ENCODE measurements around the gene CASP2. TPM values are rescaled to one million over a fixed set of nuclear protein-coding genes. Genes with fewer than 3 reads are reported as not detected.

The CASP2 gene
- polyA plus RNA-seq, 1 of the 3 experiments (the other 2 are of a cell fraction) = 19.7 TPM

GRCh38 chr7:143325240-143325639 is 37.1 kb downstream of the CASP2 start:
- Histone ChIP-seq H3K27me3 (ENCODE audit: insufficient read depth) (no peaks in the 10 kb centered on the region), H3F3A (replicated peaks; ENCODE audit: insufficient read depth) (no peaks in the 10 kb centered on the region), H3K4me2 (no peak overlapping the region), H3K9me2 (no peaks in the 10 kb centered on the region), H4K20me1 (ENCODE audit: insufficient read depth) (no peaks in the 10 kb centered on the region), H3K79me2 (ENCODE audit: insufficient read depth) (no peaks in the 10 kb centered on the region), H3K27ac (ENCODE audit: low read depth in 2 of 2, low read length in 1 of 2) (no peak overlapping the region), H3K4me1 (ENCODE audit: control insufficient read depth in 1 of 2, insufficient read depth in 2 of 2, low read depth in 1 of 2, low read length in 1 of 2) (peaks cover 0 to 2% of the 10 kb centered on the region in 2 experiments; a peak in 1 of 4 replicates), H3K36me3 (replicated peaks in 1 of 2; ENCODE audit: control insufficient read depth in 1 of 2, insufficient read depth in 2 of 2, low read length in 1 of 2) (no peaks in the 10 kb centered on the region), H3K9me3 (no peaks in the 10 kb centered on the region), H3K9ac (no peak overlapping the region), H3K4me3 (ENCODE audit: low read depth in 2 of 2, low read length in 1 of 2) (no peak overlapping the region), H2AFZ (ENCODE audit: low read depth) (no peak overlapping the region)
- TF ChIP-seq REST (IDR thresholded peaks at IDR 0.05; ENCODE audit: low read depth, low read length) = no peak
- TF ChIP-seq GABPA (IDR thresholded peaks at IDR 0.05; ENCODE audit: low read depth) = no peak
- TF ChIP-seq TCF12 (IDR thresholded peaks at IDR 0.05) = no peak
- TF ChIP-seq NRF1 (IDR thresholded peaks at IDR 0.05; ENCODE audit: low read depth, low read length) = no peak
- no peak for TF ChIP-seq RCOR1 (IDR thresholded peaks at IDR 0.05; ENCODE audit: low read length)
- no peak for TF ChIP-seq FOSL2 (IDR thresholded peaks at IDR 0.05; ENCODE audit: borderline replicate concordance, low read depth)
- TF ChIP-seq SIN3A (IDR thresholded peaks at IDR 0.05; ENCODE audit: borderline replicate concordance, low read depth, low read length) = no peak
- TF ChIP-seq TAF1 (IDR thresholded peaks at IDR 0.05; ENCODE audit: borderline replicate concordance, low read depth, low read length) = no peak
- TF ChIP-seq EZH2phosphoT487 (IDR thresholded peaks at IDR 0.05; ENCODE audit: borderline replicate concordance, low read depth) = no peak
- TF ChIP-seq FOXJ3 (CRISPR knock-in tag; IDR thresholded peaks at IDR 0.05) = no peak
- no peak for TF ChIP-seq RXRA (IDR thresholded peaks at IDR 0.05; ENCODE audit: borderline replicate concordance, low read depth)
- no peak for DNase-seq
- ChIA-PET CTCF (interaction anchor here (0.6 to 1.5 kb wide), 4 partner anchors 20 to 840 kb away, joined by 3 to 5 read pairs (median 3); no protein-coding TSS in a partner anchor), POLR2A (no interaction called here)
- WGBS (ENCODE audit: low lambda C conversion rate) = 51% methylated on average over 2 of the region's 2 CpGs

DNA sequence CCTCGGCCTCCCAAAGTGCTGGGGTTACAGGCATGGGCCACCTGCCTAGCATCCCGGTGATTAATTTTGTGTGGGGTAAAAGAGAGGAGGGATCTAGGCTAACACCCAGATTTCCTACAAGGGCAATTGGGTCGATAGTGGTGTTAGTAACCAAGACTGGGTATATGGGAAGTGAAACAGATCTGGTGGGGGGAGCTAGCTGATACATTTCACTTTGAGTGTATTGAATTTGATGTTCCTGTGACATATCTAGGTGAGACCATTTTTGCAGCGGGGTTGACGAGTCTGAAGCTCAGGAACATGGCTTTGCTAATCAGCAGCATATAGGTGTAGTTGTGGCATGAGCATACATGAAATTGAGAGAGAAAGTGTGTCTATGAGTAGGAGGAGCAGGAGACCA is 39.8 kb downstream of the CASP2 start:
- no peak overlapping the region for H3K27ac ChIP-seq (ENCODE audit: low read depth in 2 of 2, low read length in 1 of 2)
- TF ChIP-seq TCF12 (IDR thresholded peaks at IDR 0.05) (no peak), SMC3 (IDR thresholded peaks at IDR 0.05; ENCODE audit: low read depth, low read length) (no peak), YY1 (IDR thresholded peaks at IDR 0.05; ENCODE audit: low read depth) (no peak), EP300 (IDR thresholded peaks at IDR 0.05; ENCODE audit: borderline replicate concordance in 1 of 2, low read depth in 1 of 2, low read length in 1 of 2) (no peak), EZH2phosphoT487 (IDR thresholded peaks at IDR 0.05; ENCODE audit: borderline replicate concordance, low read depth) (no peak)
- TF ChIP-seq, protein P1, sequence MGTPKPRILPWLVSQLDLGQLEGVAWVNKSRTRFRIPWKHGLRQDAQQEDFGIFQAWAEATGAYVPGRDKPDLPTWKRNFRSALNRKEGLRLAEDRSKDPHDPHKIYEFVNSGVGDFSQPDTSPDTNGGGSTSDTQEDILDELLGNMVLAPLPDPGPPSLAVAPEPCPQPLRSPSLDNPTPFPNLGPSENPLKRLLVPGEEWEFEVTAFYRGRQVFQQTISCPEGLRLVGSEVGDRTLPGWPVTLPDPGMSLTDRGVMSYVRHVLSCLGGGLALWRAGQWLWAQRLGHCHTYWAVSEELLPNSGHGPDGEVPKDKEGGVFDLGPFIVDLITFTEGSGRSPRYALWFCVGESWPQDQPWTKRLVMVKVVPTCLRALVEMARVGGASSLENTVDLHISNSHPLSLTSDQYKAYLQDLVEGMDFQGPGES (IDR thresholded peaks at IDR 0.05; ENCODE audit: low read depth, low read length) = no peak
- ChIA-PET CTCF (interaction anchor here (0.7 to 1.9 kb wide), 3 partner anchors 19 to 89 kb away, joined by 3 to 5 read pairs (median 3); no protein-coding TSS in a partner anchor), POLR2A (no interaction called here)
- peaks cover 0 to 3% of the 10 kb centered on the region in 2 experiments; a peak in 1 of 4 replicates for H3K4me1 ChIP-seq (ENCODE audit: control insufficient read depth in 1 of 2, insufficient read depth in 2 of 2, low read depth in 1 of 2, low read length in 1 of 2)
- no peaks in the 10 kb centered on the region for H3K27me3 ChIP-seq (ENCODE audit: insufficient read depth)
- no peak overlapping the region for H3K4me3 ChIP-seq (ENCODE audit: low read depth in 2 of 2, low read length in 1 of 2)
- 91% methylated on average over 5 of the region's 5 CpGs for WGBS (ENCODE audit: low lambda C conversion rate)
- H2AFZ ChIP-seq (ENCODE audit: low read depth) = no peak overlapping the region
- H3K4me2 ChIP-seq = no peak overlapping the region
- no peaks in the 10 kb centered on the region for H3K36me3 ChIP-seq (replicated peaks in 1 of 2; ENCODE audit: control insufficient read depth in 1 of 2, insufficient read depth in 2 of 2, low read length in 1 of 2)
- H3K9me2 ChIP-seq = no peaks in the 10 kb centered on the region
- DNase-seq = no peak
- no peak overlapping the region for H3K9ac ChIP-seq
- no peaks in the 10 kb centered on the region for H3K9me3 ChIP-seq
- no peaks in the 10 kb centered on the region for H3K79me2 ChIP-seq (ENCODE audit: insufficient read depth)
- H4K20me1 ChIP-seq (ENCODE audit: insufficient read depth) = no peaks in the 10 kb centered on the region
- H3F3A ChIP-seq (replicated peaks; ENCODE audit: insufficient read depth) = no peaks in the 10 kb centered on the region

Measured in SK-N-SH (cell line).